Measurements from ENCODE around the gene ETNPPL. TPM values are rescaled to one million over a fixed set of nuclear protein-coding genes. Genes with fewer than 3 reads are reported as not detected.

Gene ETNPPL
- polyA plus RNA-seq, 1 of the 3 experiments (the other 2 are of a cell fraction), result not detected

GRCh38 chr4:108751321-108751720 lies 11.5 kb downstream of the ETNPPL start:
- no peaks in the 10 kb centered on the region; the same call in 1 of the 2 replicates for H3K27me3 ChIP-seq (ENCODE audit: insufficient read depth)
- H3K4me3 ChIP-seq (ENCODE audit: low read depth in 2 of 2, low read length in 1 of 2), result no peak overlapping the region
- POLR2A ChIA-PET, result interaction anchor here (0.7 kb wide), 1 partner anchor 1446 kb away, joined by 3 read pairs; no protein-coding TSS in a partner anchor
- no peak overlapping the region for H2AFZ ChIP-seq (ENCODE audit: low read depth)
- no peak overlapping the region for H3K9ac ChIP-seq
- H3K36me3 ChIP-seq (replicated peaks in 1 of 2; ENCODE audit: control insufficient read depth in 1 of 2, insufficient read depth in 2 of 2, low read length in 1 of 2), result no peaks in the 10 kb centered on the region
- CTCF ChIA-PET, result interaction anchor here (0.7 kb wide), 1 partner anchor 1567 kb away, joined by 3 read pairs; no protein-coding TSS in a partner anchor
- no peak overlapping the region for H3K4me2 ChIP-seq
- H3K9me2 ChIP-seq, result no peaks in the 10 kb centered on the region
- H4K20me1 ChIP-seq (ENCODE audit: insufficient read depth), result no peaks in the 10 kb centered on the region
- no peak for TF ChIP-seq EZH2phosphoT487 (IDR thresholded peaks at IDR 0.05; ENCODE audit: borderline replicate concordance, low read depth)
- no peak for TF ChIP-seq GATA2 (CRISPR knock-in tag; IDR thresholded peaks at IDR 0.05)
- no peak for TF ChIP-seq MEF2A (IDR thresholded peaks at IDR 0.05; ENCODE audit: borderline replicate concordance, low read depth)
- TF ChIP-seq POLR2AphosphoS5 (IDR thresholded peaks at IDR 0.05; ENCODE audit: low read depth, low read length), result no peak
- no peak for TF ChIP-seq TAF1 (IDR thresholded peaks at IDR 0.05; ENCODE audit: borderline replicate concordance, low read depth, low read length)
- no peak for TF ChIP-seq USF1 (IDR thresholded peaks at IDR 0.05; ENCODE audit: borderline replicate concordance, low read depth)
- TF ChIP-seq RFX5 (IDR thresholded peaks at IDR 0.05; ENCODE audit: low read length), result no peak
- TF ChIP-seq RAD21 (IDR thresholded peaks at IDR 0.05; ENCODE audit: low read length), result no peak
- TF ChIP-seq SIN3A (IDR thresholded peaks at IDR 0.05; ENCODE audit: borderline replicate concordance, low read depth, low read length), result no peak
- TF ChIP-seq PBX3 (IDR thresholded peaks at IDR 0.05), result no peak
- TF ChIP-seq FOXM1 (IDR thresholded peaks at IDR 0.05; ENCODE audit: low read depth), result no peak
- TF ChIP-seq ZBTB33 (IDR thresholded peaks at IDR 0.05; ENCODE audit: borderline replicate concordance, low read depth), result no peak
- TF ChIP-seq USF2 (IDR thresholded peaks at IDR 0.05; ENCODE audit: borderline replicate concordance, low read depth, low read length), result no peak
- no peak for TF ChIP-seq EP300 (IDR thresholded peaks at IDR 0.05; ENCODE audit: borderline replicate concordance in 1 of 2, low read depth in 1 of 2, low read length in 1 of 2)
- TF ChIP-seq ELF1 (IDR thresholded peaks at IDR 0.05), result no peak
- no peak for TF ChIP-seq MAX (IDR thresholded peaks at IDR 0.05; ENCODE audit: low read depth)
- no peak for TF ChIP-seq YY1 (IDR thresholded peaks at IDR 0.05; ENCODE audit: low read depth)
- 26% methylated on average over 3 of the region's 3 CpGs for WGBS (ENCODE audit: low lambda C conversion rate)
- no peak overlapping the region for H3K27ac ChIP-seq (ENCODE audit: low read depth in 2 of 2, low read length in 1 of 2)
- DNase-seq, result no peak
- H3K9me3 ChIP-seq, result no peaks in the 10 kb centered on the region
- no peaks in the 10 kb centered on the region for H3K79me2 ChIP-seq (ENCODE audit: insufficient read depth)
- no peaks in the 10 kb centered on the region for H3F3A ChIP-seq (replicated peaks; ENCODE audit: insufficient read depth)
- no peaks in the 10 kb centered on the region for H3K4me1 ChIP-seq (ENCODE audit: control insufficient read depth in 1 of 2, insufficient read depth in 2 of 2, low read depth in 1 of 2, low read length in 1 of 2)
